Prostate gland (tissue), 2 donors: ENCODE data around the gene TRAF7. TPM values are rescaled to one million over a fixed set of nuclear protein-coding genes. Genes with fewer than 3 reads are reported as not detected.

Experiments used
- DNase-seq: peaks from one replicate; pipeline ENCODE4 v3.0.0-alpha.2; 2019; ENCODE audit warnings: low spot score
- H3K27ac ChIP-seq, 2 donors: fragments of 200-600 bp; sonication (generic); 2 replicates each; pipeline ENCODE4 v1.5.1; 2017 to 2019
- H3K27me3 ChIP-seq: fragments of 200-600 bp; sonication (generic); replicated peaks from 2 replicates; pipeline ENCODE4 v1.5.1; 2019; ENCODE audit not compliant: insufficient read depth
- H3K36me3 ChIP-seq, 2 donors: fragments of 200-600 bp; sonication (generic); 1 replicate in 1 of 2; 2 replicates in 1 of 2; pipeline versions ENCODE4 v1.5.1 to v1.8.1; 2017 to 2019
- H3K4me1 ChIP-seq: fragments of 200-600 bp; sonication (generic); replicated peaks from 2 replicates; pipeline ENCODE4 v1.5.1; 2019
- H3K4me3 ChIP-seq, 2 donors: fragments of 200-600 bp; sonication (generic); 2 replicates each; pipeline ENCODE4 v1.5.1; 2017 to 2019
- H3K9me3 ChIP-seq: fragments of 200-600 bp; sonication (generic); 2 replicates; pipeline ENCODE4 v1.5.1; 2017
- CTCF ChIP-seq, 4 experiments: fragments of 200-600 bp in 2 of 4; fragments of 450-650 bp in 2 of 4; sonication (generic) in 2 of 4; IDR thresholded peaks; 1 replicate in 3 of 4; 2 replicates in 1 of 4; pipeline ENCODE4 v1.5.1; 2016 to 2019; ENCODE audit warnings: antibody characterized with exemption in 4 of 4, mild to moderate bottlenecking in 2 of 4, moderate library complexity in 2 of 4
- POLR2A ChIP-seq: fragments of 450-650 bp; IDR thresholded peaks from one replicate; pipeline ENCODE4 v1.6.1; 2016; ENCODE audit warnings: antibody characterized with exemption, mild to moderate bottlenecking
- POLR2AphosphoS5 ChIP-seq: sonication (generic); formaldehyde crosslinking; IDR thresholded peaks from one replicate; pipeline ENCODE4 v1.6.1; 2017; ENCODE audit warnings: antibody characterized with exemption
- WGBS: methylation state at CpG from one replicate; pipeline ENCODE4 v1.1.5; 2018; 5-methylcytosine and 5-hydroxymethylcytosine counted together
- intact Hi-C: fragments of 100-400 bp; cut with DNase I; formaldehyde crosslinking; loops from one replicate; pipeline ENCODE4 v1.14.2; 2022
- total RNA-seq, 2 donors: library from RNA; depleted of rRNA; stranded (reverse); fragments of >200 nt; gene quantifications; one replicate each; pipeline ENCODE4 v1.1.0, GENCODE V29; 2016

The TRAF7 gene
- total RNA-seq, 2 donors from 2014 or later = 40.0 to 51.5 TPM

- TF ChIP-seq POLR2AphosphoS5 (no peak), CTCF (IDR thresholded peaks at IDR 0.05) (no peak), POLR2A (no peak)
- intact Hi-C loops = no loop called here
Observed at GRCh38 chr16:2178321-2179106, 22.9 kb downstream of the TRAF7 start.

GRCh38 chr16:2179107-2179501 lies 23.5 kb downstream of the TRAF7 start:
- H3K4me3 ChIP-seq = no peak overlapping the region
- TF ChIP-seq CTCF (IDR thresholded peaks at IDR 0.05) = no peak
- TF ChIP-seq POLR2AphosphoS5 = no peak
- TF ChIP-seq POLR2A = no peak

More at GRCh38 chr16:2178321-2179106, 22.9 kb downstream of the TRAF7 start:
- Histone ChIP-seq H3K27ac (no peak overlapping the region), H3K4me1 (no peaks in the 10 kb centered on the region), H3K9me3 (no peaks in the 10 kb centered on the region), H3K27me3 (no peaks in the 10 kb centered on the region), H3K4me3 (no peak overlapping the region), H3K36me3 (peaks cover 6 to 9% of the 10 kb centered on the region in 2 donors)
- WGBS = 54% methylated on average over 37 of the region's 106 CpGs
- no peak for DNase-seq

GRCh38 chr16:2179576-2179975 lies 24.0 kb downstream of the TRAF7 start:
- Histone ChIP-seq H3K27ac (no peak overlapping the region), H3K4me1 (no peaks in the 10 kb centered on the region), H3K27me3 (no peaks in the 10 kb centered on the region), H3K36me3 (peaks cover 0 to 4% of the 10 kb centered on the region in 2 donors), H3K4me3 (no peak overlapping the region), H3K9me3 (no peaks in the 10 kb centered on the region)
- WGBS = 91% methylated on average over 27 of the region's 31 CpGs
- no peak for DNase-seq
- intact Hi-C loops = no loop called here
- TF ChIP-seq POLR2AphosphoS5 (no peak), POLR2A (no peak), CTCF (IDR thresholded peaks at IDR 0.05) (no peak)

More at GRCh38 chr16:2179107-2179501, 23.5 kb downstream of the TRAF7 start:
- no peak for DNase-seq
- intact Hi-C loops = no loop called here
- Histone ChIP-seq H3K27ac (no peak overlapping the region), H3K9me3 (no peaks in the 10 kb centered on the region), H3K27me3 (no peaks in the 10 kb centered on the region), H3K36me3 (peaks cover 0 to 4% of the 10 kb centered on the region in 2 donors), H3K4me1 (no peaks in the 10 kb centered on the region)
- 31% methylated on average over 48 of the region's 50 CpGs for WGBS

GRCh38 chr16:2180461-2180860 lies 24.9 kb downstream of the TRAF7 start:
- Histone ChIP-seq H3K27ac (no peak overlapping the region), H3K27me3 (no peaks in the 10 kb centered on the region), H3K9me3 (no peaks in the 10 kb centered on the region), H3K4me1 (no peaks in the 10 kb centered on the region), H3K4me3 (no peak overlapping the region), H3K36me3 (peaks cover 0 to 4% of the 10 kb centered on the region in 2 donors)
- no peak for TF ChIP-seq CTCF (IDR thresholded peaks at IDR 0.05)
- no peak for TF ChIP-seq POLR2AphosphoS5
- no peak for TF ChIP-seq POLR2A
- no peak for DNase-seq
- intact Hi-C loops = no loop called here
- WGBS = 95% methylated on average over 39 of the region's 43 CpGs
